ENCODE data around the gene CRNKL1.

Gene CRNKL1

GRCh38 chr20:20052074-20052970, at the start of gene CRNKL1, which contains the start of gene CFAP61:
CRNKL1 (minus strand) TSS chr20:20052466; CDS start chr20:20052342, 124 bp downstream.
CFAP61 (plus strand) TSS chr20:20052532; CDS start chr20:20056654, 4,122 bp downstream.
- Mint-ChIP-seq H3K4me3 (peak within 1 kb of the TSS; percentile 99), H3K27ac (peak within 1 kb of the TSS; percentile 99), H3K27me3 (peaks cover 3% of the 10 kb centered on the region), H3K9me3 (ENCODE audit: low read depth) (no peaks in the 10 kb centered on the region), H3K36me3 (peaks cover 8% of the 10 kb centered on the region), H3K4me1 (ENCODE audit: low read depth) (peaks cover 31% of the 10 kb centered on the region)

DNA sequence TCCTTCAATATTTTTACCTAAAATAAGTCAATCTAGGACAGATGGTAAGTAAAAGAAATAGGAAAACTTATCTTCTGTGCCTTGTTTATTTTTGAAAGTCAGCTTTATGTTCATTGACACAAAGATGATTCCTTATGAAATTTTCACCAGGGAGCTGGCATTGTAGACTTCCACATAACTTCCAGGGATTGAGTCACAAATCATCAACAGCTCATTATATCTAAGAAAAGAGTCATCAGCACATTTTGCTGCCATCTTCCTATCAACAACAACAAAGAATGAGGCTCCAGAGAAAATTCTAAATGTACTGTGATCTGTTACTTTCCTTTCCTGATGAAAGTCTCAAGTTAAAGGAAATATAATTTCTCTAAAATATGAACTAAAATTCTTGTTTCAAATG, 48.6 kb upstream of the CRNKL1 start:
- peaks cover 4% of the 10 kb centered on the region for H3K27me3 Mint-ChIP-seq
- no peaks in the 10 kb centered on the region for H3K4me1 Mint-ChIP-seq (ENCODE audit: low read depth)
- no peaks in the 10 kb centered on the region for H3K36me3 Mint-ChIP-seq
- H3K9me3 Mint-ChIP-seq (ENCODE audit: low read depth): no peaks in the 10 kb centered on the region
- H3K27ac Mint-ChIP-seq: no peak overlapping the region
- H3K4me3 Mint-ChIP-seq: no peak overlapping the region

DNA sequence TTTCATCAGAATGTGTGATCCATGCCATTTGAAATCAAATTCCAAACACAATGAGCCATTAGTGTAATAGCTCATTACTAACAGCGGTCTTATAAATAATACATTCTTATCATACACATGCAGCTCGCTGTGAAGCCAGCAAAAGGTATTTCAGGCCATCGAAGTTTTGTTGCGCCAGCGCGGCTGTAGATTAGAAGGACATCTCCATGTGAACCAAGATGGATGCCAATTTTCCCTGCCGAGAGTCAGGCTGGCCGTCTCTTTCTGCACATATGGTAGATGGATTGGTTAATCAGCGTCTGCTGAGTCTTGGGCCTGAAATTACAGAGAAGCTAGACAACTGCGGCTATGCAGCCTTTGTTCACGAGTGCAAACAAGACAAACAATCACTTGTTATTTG, 44.2 kb upstream of the CRNKL1 start:
- no peak overlapping the region for H3K27ac Mint-ChIP-seq
- no peaks in the 10 kb centered on the region for H3K9me3 Mint-ChIP-seq (ENCODE audit: low read depth)
- H3K4me1 Mint-ChIP-seq (ENCODE audit: low read depth): no peaks in the 10 kb centered on the region
- no peaks in the 10 kb centered on the region for H3K36me3 Mint-ChIP-seq
- peaks cover 9% of the 10 kb centered on the region for H3K27me3 Mint-ChIP-seq
- H3K4me3 Mint-ChIP-seq: no peak overlapping the region

GRCh38 chr20:20095114-20095872, 43.0 kb upstream of the CRNKL1 start:
- no peaks in the 10 kb centered on the region for H3K4me1 Mint-ChIP-seq (ENCODE audit: low read depth)
- no peak overlapping the region for H3K27ac Mint-ChIP-seq
- no peak overlapping the region for H3K4me3 Mint-ChIP-seq
- no peaks in the 10 kb centered on the region for H3K9me3 Mint-ChIP-seq (ENCODE audit: low read depth)
- H3K36me3 Mint-ChIP-seq: no peaks in the 10 kb centered on the region
- peaks cover 9% of the 10 kb centered on the region for H3K27me3 Mint-ChIP-seq

GRCh38 chr20:20094410-20094809, 42.1 kb upstream of the CRNKL1 start:
- H3K4me1 Mint-ChIP-seq (ENCODE audit: low read depth): no peaks in the 10 kb centered on the region
- no peak overlapping the region for H3K4me3 Mint-ChIP-seq
- no peaks in the 10 kb centered on the region for H3K9me3 Mint-ChIP-seq (ENCODE audit: low read depth)
- H3K36me3 Mint-ChIP-seq: no peaks in the 10 kb centered on the region
- peaks cover 9% of the 10 kb centered on the region for H3K27me3 Mint-ChIP-seq
- H3K27ac Mint-ChIP-seq: no peak overlapping the region

- no peaks in the 10 kb centered on the region for H3K4me1 Mint-ChIP-seq (ENCODE audit: low read depth)
- no peak overlapping the region for H3K4me3 Mint-ChIP-seq
- H3K27ac Mint-ChIP-seq: no peak overlapping the region
- H3K27me3 Mint-ChIP-seq: peaks cover 7% of the 10 kb centered on the region
- no peaks in the 10 kb centered on the region for H3K36me3 Mint-ChIP-seq
- no peaks in the 10 kb centered on the region for H3K9me3 Mint-ChIP-seq (ENCODE audit: low read depth)
Measured at GRCh38 chr20:20092827-20093226, 40.6 kb upstream of the CRNKL1 start.

DNA sequence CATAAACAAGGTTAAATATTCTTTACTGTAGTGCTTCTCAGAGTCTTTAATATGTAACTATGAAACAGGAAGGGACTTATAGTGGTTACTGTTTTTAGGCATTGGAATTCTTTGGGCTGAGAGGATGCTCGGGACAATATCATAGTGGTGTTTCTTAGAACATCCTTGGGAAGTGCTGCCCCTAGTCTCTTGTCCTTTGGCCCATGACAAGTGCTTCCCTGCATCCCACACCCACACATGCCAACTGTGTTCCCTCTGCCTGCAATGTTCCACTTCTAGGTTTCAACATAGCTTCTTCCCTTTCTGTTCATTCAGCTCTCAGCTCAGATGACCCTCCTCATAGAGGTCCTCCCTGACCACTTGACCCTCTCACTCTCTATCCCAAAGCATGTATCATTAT, 37.7 kb upstream of the CRNKL1 start:
- Mint-ChIP-seq H3K4me3 (no peak overlapping the region), H3K27me3 (peaks cover 4% of the 10 kb centered on the region), H3K27ac (no peak overlapping the region), H3K9me3 (ENCODE audit: low read depth) (no peaks in the 10 kb centered on the region), H3K4me1 (ENCODE audit: low read depth) (peaks cover under 1% of the 10 kb centered on the region), H3K36me3 (no peaks in the 10 kb centered on the region)

DNA sequence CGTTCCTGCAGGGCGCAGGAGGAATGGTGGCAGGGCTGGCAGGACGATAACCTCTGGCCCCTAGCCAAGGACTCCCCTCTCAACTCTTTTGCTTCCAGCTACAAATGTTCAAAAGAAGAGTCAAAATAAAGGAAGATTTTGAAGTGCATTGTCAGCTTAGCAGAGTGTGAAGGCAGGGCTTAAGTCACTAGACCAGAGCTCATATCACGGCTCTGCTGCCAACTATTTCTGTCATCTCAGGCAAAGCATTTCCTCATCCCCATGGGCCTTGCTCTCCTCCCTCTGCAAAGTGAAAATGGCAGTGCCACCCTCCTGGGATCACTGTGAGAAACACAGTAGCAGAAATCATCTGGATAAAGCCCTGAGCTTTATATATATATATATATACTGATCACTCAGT, 36.8 kb upstream of the CRNKL1 start:
- Mint-ChIP-seq H3K27me3 (peaks cover 4% of the 10 kb centered on the region), H3K4me3 (no peak overlapping the region), H3K4me1 (ENCODE audit: low read depth) (peaks cover 2% of the 10 kb centered on the region), H3K9me3 (ENCODE audit: low read depth) (no peaks in the 10 kb centered on the region), H3K27ac (no peak overlapping the region), H3K36me3 (no peaks in the 10 kb centered on the region)

DNA sequence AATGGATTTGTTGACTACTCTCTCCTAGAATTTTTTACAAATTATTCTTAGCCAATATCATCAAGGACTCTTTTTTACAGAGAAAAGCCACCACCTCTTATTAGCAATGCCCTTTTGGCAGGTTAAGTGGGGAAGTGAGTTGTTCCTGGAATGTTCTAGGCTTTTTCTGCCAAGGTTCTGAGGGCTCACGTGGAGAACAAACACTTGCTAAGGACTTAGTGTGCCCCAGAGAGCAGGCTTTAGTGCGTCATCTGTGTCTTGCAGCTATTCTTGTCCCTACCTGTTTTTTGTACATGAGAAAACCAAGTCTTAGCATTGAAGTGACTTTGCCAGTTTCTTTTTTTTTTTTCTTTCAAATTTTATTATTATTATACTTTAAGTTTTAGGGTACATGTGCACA, 33.5 kb upstream of the CRNKL1 start:
- H3K27ac Mint-ChIP-seq: no peak overlapping the region
- peaks cover 5% of the 10 kb centered on the region for H3K27me3 Mint-ChIP-seq
- H3K4me1 Mint-ChIP-seq (ENCODE audit: low read depth): peaks cover 4% of the 10 kb centered on the region
- no peaks in the 10 kb centered on the region for H3K9me3 Mint-ChIP-seq (ENCODE audit: low read depth)
- no peak overlapping the region for H3K4me3 Mint-ChIP-seq
- no peaks in the 10 kb centered on the region for H3K36me3 Mint-ChIP-seq

DNA sequence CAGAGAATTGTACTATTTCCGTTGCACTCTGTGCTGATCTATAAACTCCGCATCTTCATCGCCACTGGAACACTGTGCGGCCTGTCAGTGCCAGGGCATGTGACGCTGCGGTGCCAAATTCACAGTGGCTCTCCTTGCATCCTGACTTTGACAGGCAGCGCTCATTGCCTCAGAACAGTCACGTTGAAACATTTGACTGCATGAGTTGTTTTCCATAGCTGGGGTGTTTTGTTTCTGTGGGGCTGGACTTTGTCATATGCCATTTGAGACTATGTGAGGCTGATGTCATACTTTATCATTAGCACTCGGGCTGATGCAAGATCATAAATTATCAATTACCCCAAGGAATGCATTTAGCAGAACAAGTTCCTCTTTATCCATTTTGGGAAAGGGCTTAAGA, 32.8 kb upstream of the CRNKL1 start:
- no peak overlapping the region for H3K4me3 Mint-ChIP-seq

DNA sequence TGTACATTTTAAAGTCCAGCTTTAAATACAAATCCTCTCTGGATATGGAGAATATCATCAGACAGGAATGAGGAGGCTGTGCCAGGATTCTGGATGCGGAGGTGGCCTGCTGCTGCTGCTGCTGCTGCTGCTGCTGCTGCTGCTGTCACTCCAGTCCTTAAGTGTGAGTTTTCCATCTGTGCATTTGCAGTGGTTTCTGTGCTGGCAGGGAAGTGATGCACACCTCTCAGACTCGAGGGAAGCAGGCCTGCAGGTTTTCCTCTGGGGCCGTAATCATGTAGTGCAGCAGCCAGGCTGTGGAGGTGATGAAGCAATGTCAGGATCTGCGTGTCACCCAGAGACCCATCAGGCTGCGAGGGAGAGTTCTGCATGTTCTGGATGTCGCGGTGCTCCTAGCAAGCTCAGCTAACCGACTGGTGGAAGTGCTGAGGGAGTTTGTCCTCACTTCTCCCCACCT, 32.1 kb upstream of the CRNKL1 start:
- Mint-ChIP-seq H3K27ac (no peak overlapping the region), H3K4me1 (ENCODE audit: low read depth) (peaks cover 4% of the 10 kb centered on the region), H3K9me3 (ENCODE audit: low read depth) (no peaks in the 10 kb centered on the region), H3K36me3 (no peaks in the 10 kb centered on the region), H3K27me3 (peaks cover 4% of the 10 kb centered on the region), H3K4me3 (no peak overlapping the region)

More for the DNA sequence above, 32.8 kb upstream of the CRNKL1 start:
- Mint-ChIP-seq H3K36me3 (no peaks in the 10 kb centered on the region), H3K9me3 (ENCODE audit: low read depth) (no peaks in the 10 kb centered on the region), H3K27me3 (peaks cover 4% of the 10 kb centered on the region), H3K4me1 (ENCODE audit: low read depth) (peaks cover 4% of the 10 kb centered on the region), H3K27ac (no peak overlapping the region)

DNA sequence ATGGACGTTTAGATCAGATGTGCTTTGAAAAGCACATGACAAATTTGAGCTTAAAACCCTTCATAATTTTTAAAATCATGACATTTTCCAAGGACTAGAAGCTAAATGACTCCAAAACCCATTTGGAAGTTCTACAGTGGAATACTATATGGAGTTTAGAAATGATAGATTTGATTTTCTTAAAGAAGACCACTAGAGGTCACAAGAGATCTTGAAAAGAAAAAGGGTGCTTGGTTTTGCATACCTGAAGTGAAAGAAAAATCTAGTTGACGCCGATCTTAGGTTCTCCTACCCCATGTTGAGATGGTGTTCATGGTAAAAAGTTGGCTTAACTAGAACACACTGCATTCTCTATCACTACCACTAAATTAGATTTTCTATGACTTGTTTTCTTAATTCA, 31.5 kb upstream of the CRNKL1 start:
- H3K27me3 Mint-ChIP-seq: peaks cover 4% of the 10 kb centered on the region
- H3K4me3 Mint-ChIP-seq: peak overlapping the region; percentile 72
- no peak overlapping the region for H3K27ac Mint-ChIP-seq
- peaks cover 4% of the 10 kb centered on the region for H3K4me1 Mint-ChIP-seq (ENCODE audit: low read depth)
- no peaks in the 10 kb centered on the region for H3K9me3 Mint-ChIP-seq (ENCODE audit: low read depth)
- no peaks in the 10 kb centered on the region for H3K36me3 Mint-ChIP-seq

- H3K9me3 Mint-ChIP-seq (ENCODE audit: low read depth): no peaks in the 10 kb centered on the region
- no peak overlapping the region for H3K27ac Mint-ChIP-seq
- H3K4me3 Mint-ChIP-seq: no peak overlapping the region
- H3K4me1 Mint-ChIP-seq (ENCODE audit: low read depth): peaks cover 3% of the 10 kb centered on the region
- H3K27me3 Mint-ChIP-seq: peaks cover 4% of the 10 kb centered on the region
- H3K36me3 Mint-ChIP-seq: no peaks in the 10 kb centered on the region
Measured at GRCh38 chr20:20079102-20079784, 27.0 kb upstream of the CRNKL1 start.

DNA sequence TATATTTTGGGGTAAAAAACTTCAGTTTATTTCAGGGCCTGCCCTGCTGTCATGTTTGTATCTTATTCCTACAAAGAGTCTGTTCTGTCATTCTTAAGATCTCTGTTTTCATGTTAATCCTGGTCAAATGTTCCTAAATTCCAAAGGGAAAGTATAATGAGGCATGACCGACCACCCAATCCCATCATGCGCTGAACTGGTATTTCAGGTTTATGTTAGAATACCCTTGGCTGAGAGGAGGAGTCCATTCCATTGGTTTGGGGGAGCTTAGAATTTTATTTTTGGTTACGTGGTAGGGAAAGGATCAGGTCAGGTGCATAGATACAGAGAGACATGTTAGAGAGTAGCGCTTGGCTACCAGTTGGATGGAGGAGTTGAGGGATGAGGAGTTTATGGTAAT, 25.8 kb upstream of the CRNKL1 start:
- Mint-ChIP-seq H3K36me3 (no peaks in the 10 kb centered on the region), H3K27ac (no peak overlapping the region), H3K4me1 (ENCODE audit: low read depth) (no peaks in the 10 kb centered on the region), H3K27me3 (peaks cover 4% of the 10 kb centered on the region), H3K9me3 (ENCODE audit: low read depth) (no peaks in the 10 kb centered on the region), H3K4me3 (no peak overlapping the region)
